HL-60/S4 (cell line): ENCODE results near the gene MLLT3.

Source experiments
- in situ Hi-C: fragments of 300-500 bp; cut with MboI; formaldehyde crosslinking; loops from 2 replicates; pipeline ENCODE4 v1.14.3; 2022; ENCODE audit warnings: low sequenced_read_pairs

The MLLT3 gene

DNA sequence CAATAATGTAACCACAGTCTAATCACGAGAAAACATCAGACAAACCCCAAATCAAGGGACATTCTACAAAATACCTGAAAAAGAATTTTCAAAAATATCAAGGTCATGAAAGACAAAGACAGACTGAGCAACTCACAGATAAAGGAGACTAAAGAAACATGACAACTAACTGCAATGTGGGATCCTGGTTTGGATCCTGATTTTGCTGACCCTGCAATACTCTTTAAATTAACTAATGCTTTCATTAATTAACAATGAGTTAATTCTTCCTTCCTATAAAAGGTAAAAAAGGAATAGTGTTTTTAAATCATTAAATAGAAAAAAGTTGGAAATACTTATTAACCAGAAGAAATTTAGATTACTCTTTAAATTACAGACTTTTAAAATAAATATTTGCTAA is 103.6 kb downstream of the MLLT3 start:
- in situ Hi-C loops: no loop called here

DNA sequence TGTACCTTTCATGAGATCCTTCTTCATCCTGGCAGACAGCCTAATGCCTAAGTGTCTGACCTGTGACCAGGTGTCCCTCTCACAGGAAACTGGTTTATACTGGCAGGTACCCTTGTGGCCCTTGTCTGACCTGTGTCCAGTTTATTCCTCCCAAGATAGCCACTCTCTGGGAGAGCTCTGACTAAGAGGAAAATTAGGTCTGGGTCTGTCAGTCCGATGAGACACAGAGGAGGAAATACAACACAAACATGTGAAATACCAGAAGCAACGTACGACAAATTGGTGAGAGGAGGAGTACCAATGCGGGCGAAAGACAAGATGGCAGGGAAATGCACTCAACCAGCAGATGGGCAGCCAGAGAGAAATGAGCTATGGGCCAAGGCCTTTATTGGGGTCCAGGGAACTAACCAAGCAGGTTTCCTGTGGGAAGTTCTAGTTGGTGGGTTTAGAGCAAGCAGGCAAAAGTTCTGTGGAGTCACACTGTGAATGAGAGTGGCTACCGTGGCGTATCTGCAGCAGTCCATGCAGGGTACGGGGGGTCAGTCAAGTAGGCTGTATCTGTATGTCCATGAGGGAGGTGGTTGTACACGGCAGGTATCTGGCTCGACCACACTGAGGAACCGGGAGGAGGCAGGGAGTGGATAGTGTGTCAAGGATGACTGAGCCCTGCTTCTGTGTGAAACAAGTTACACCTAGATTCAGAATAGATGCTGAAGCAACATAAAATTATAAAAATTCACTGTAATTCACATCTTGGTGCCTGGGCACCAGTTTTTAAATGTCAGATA is 109.0 kb downstream of the MLLT3 start:
- in situ Hi-C loops: no loop called here

DNA sequence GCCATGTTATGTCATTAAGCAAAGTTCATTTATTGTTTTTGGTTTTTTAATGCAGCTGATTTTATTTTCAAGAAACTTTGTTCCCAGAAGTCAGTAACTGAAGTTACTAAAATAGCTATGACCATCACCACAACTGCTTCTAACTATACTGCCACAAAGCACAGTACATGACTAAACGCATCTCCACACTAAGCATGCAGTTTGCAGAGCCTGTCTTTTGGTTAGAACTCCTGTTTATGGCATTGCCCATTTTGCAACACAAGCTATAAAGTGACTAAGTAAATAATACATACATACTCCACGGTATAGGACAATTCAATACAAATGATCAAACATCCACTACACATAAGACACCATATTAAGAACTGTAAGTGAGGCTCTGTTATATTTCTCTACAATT is 109.7 kb downstream of the MLLT3 start:
- in situ Hi-C loops: no loop called here

DNA sequence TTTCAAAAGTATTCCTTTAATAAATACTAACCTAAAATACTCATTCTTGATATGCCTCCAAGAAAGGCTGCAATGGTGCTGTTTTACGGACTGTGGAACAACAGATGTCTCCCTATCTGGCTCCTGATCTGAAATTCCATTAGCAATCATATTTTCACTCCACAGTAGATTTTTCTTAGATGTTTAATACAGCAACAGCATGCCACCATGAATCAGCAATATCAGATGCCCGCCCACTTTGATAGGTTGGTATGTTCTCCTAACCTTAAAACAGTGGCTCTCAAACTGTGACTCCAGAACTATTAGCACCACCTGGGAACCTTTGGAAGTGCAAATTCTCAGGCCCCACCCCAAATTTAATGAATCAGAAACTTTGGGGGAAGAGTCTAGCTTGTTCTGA is 110.2 kb downstream of the MLLT3 start:
- in situ Hi-C loops: no loop called here

DNA sequence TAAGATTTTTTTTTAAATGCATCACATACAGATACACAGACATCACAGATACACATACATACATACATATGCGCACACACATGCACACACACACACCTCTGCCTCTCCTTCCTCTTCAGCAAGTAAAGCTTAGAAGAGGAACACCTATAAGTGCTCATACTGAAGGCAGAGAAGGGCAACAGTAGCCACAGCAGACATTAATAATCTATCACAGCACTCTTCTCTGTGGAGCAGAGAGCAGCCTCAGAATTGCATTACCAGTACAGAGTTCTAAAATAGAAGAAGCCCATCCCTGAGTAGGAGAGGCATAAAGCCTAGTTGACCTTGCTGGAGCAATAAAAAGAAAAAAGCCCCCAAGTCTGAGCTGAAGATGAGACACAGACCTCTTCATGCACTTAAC is 110.6 kb downstream of the MLLT3 start:
- in situ Hi-C loops: no loop called here

DNA sequence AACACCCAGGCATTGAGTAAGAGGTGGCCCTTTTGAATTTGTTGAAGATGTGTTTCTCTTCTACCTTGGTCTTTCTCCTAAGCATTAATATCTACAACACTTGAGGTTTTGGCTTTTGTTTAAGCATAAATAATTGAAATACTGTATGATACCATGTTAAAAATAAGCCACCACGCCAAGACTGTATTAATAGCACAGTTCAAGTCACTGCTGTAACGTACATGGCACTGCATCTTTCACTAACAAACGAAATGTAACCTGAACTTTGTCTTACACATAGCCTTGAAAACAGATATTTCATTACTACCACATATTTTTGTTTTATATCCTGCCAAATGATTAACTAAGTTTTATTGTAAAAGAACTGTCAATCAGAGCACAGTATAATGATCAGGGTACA is 112.8 kb downstream of the MLLT3 start:
- in situ Hi-C loops: no loop called here

DNA sequence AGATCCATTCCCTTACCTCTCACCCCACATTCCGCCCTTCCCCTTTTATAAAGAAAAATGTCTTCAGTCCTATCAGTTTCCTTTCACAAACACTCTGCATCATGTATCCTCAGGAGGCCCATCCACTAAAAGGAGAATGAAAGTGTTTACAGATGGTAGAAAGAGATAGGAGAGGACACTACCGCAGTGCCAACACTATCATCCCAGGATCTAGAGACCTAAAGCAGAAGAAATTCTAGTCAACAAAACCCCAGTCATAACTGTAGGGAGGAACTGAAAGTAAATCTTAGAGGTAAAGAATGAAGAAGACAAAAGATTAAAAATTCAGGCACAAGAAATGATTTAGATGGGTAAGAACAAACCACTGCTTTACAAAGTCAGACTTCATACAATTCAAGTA is 114.1 kb downstream of the MLLT3 start:
- in situ Hi-C loops: no loop called here

DNA sequence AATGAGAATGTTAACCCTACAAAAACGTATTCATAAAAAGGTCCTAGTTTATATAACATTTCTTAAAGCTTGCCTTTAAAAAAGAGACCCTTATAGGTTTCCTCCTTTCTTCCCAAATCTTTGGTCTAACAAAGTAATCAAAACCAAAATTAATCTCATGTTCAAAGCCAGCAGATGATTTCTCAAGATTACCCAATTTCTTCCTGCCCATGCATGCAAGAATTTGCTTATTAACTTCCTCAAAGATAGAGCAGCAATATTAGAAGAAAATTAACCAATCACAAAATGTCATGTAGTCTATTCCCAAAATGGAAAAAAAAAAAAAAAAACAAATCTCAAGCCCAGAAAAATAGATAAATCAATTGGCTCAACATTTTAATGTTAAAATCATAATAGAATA is 114.9 kb downstream of the MLLT3 start:
- in situ Hi-C loops: no loop called here

DNA sequence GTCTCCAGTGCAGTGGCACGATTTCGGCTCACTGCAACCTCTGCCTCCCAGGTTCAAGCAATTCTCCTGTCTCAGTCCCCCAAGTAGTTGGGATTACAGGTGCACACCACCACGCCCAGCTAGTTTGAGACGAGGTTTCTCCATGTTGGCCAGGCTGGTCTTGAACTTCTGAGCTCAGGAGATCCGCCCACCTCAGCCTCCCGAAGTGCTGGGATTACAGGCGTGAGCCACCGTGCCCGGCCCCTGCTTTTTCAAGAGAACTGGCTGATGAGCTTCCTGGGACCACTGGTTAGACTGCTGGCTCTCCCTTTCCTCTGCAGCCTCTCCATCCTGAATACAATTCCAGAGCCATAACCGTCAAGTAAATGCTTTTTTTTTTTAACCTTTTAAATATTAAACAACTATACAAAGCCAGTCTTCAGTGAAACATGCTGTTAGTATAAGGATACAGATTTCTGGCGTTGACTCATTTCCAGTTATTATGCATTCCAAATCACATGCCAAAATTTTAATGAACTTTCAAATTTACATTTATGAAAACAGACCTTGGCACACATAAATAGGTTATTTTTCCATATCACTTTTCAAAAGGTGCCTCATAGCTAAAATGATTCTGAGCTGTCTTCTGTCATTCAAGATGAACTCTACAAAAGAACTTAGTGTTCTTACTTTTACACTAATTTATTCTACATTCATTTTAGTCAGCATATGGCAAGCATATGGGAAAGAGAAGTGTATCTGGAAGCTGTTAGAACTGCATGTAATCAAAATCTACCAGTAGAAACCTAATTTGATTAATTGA is 116.0 kb downstream of the MLLT3 start:
- in situ Hi-C loops: no loop called here

DNA sequence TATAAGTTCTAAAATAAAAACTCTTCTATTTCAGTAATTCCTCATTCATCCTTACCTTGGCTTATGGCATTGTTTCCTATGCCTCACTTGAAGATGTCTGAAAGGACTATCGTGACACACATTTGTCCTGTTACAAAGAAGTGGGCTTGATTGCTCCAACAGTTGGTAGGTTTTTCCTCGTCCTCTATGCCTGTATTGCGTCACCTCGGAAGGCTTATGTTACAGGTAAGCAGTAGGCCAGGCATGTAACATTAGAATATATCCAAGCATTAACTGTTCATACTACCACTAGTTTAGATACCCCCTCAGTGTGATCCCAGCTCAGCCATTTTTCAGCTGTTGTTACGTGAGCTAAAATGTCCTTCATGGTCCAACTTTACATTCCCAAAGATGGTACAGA is 116.7 kb downstream of the MLLT3 start:
- in situ Hi-C loops: no loop called here

DNA sequence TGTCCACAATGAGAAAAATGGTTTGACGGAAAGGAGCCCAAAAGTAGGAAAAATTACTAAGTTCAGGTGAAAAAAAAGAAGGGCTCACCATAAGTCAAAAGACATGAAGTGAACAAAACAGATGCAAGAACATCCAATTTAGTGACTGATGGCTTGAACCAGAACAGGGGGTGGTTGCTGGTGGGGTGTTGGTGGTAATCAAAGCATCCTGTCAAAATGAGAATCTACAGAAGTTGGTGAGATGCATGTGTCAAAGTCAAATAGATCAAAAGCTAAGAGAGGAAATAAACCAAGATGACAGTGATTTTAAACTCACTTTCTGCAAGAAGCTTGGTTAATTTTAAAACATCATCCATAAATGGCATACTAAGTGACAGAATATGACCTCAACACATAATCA is 117.4 kb downstream of the MLLT3 start:
- in situ Hi-C loops: no loop called here

DNA sequence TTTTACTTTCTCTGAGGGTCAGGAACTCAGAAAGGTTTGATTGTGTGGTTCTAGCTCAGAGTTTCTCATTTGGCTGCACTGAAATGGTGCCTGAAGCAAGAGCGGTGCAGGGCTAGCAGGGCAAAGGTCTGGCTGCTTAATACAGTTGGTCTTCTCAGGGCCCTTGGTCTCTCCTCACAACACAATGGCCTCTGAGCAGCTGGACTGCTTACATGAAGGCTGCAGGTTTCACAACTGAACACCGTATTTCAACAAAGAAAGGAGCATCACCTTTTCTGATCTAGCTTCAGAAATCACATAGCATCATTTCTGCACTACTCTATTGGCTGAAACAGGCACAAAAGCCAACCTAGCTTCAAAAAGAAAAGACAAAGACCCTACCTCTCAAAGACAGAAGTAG is 122.2 kb downstream of the MLLT3 start:
- in situ Hi-C loops: no loop called here

DNA sequence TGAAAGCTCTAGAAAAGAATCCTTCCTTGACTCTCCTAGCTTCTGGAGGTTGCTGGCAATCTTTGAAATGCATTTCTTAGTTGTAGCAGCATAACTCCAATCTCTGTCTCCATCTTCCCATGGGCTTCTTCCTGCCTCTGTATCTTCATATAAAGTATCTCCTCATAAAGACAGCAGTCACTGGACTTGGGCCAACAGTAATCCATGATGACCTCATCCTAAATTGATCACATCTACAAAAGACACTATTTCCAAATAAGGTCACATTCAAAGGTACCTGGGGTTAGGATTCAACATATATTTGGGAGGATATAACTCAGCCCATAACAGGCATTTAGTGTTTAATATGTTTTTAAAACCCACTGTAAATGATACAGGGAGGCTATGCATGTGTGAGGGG is 123.3 kb downstream of the MLLT3 start:
- in situ Hi-C loops: no loop called here

DNA sequence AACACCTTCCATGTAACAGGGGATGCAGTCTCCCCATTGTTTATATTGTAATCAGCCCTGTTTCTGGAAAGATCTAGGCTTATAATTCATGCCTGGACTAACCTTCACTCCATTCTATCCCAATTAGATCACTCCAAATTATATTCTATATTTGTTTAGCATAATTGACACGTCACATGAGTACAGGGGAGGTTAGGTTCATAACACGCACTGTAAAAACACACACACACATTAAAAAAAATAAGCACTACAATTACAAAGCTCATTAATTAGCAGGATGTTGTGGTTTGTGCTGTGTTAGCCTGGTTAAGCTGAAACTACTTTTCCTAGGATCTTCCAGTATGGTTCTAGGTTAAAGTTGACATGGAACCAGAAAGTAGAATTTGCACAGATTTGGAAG is 126.0 kb downstream of the MLLT3 start:
- in situ Hi-C loops: no loop called here

DNA sequence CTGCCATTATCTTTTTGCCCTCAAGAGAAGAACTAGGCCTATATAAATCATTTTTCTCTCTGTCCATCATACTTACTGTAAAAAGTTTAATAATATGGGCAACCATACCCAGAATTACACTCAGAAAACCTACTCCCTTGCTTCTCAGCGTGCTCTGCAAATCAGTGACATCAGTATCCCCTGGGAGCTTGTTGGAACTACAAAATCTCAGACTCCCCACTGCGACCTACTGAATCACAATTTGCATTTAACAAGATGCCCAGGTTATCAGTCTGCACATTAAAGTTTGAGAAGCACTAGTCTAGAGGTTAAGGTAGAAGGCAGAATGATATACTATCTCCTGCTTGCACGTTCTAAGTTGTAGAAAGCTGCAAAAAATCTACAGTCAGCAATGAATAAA is 127.2 kb downstream of the MLLT3 start:
- in situ Hi-C loops: no loop called here

DNA sequence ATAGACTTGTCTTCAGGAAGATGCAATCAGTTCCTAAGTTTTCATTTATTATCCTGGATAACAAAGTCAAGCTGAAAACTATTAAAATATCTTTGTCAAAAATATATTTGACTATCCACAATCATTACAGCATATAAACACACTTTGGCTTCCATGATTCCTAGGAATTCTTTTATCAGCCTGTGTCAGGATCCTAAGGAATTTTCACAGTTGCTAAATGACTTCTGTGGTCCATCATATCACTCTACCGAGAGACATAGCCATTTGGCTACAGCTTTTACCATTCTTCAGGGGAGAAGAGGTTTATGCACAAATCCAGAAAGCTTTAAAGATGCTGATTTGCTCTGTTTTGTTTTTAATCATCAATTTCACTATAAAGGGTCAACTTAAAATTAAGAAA is 128.3 kb downstream of the MLLT3 start:
- in situ Hi-C loops: no loop called here

DNA sequence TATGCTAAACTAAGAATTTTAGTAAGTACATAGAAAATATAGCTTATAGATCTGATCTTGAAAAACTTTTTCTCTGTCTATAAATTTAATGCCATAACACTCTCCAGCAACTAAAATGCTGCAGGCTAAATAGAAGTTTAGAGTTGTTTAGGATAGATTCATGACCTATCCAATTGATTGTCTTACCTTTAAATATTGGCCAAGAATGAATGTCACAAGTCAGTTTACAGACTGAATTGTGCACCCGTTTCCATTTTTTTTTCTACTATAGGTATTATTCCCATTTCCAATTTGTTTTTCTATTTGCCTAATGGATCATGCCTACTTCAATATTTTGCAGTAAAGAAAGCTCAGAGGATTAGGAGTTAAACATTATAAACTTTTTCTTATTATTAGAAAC is 129.5 kb downstream of the MLLT3 start:
- in situ Hi-C loops: no loop called here

DNA sequence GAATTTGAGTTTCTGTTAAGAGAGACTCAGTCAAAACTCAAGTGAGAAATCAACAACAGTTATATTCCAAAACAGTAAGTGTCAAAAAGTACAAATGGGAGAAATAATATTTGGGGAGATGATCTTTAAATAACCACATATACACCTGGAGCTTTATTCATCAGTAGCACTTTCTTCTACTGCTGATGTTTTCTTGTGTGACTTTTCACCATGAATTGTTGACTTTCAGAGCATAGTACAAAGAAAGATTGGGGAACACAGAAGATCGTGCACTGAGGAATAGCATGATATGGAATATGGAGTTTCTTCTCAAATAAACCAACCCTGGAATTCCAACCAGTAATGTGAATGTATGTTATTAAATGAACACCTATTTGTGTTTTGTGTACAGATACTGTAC is 130.7 kb downstream of the MLLT3 start:
- in situ Hi-C loops: no loop called here

DNA sequence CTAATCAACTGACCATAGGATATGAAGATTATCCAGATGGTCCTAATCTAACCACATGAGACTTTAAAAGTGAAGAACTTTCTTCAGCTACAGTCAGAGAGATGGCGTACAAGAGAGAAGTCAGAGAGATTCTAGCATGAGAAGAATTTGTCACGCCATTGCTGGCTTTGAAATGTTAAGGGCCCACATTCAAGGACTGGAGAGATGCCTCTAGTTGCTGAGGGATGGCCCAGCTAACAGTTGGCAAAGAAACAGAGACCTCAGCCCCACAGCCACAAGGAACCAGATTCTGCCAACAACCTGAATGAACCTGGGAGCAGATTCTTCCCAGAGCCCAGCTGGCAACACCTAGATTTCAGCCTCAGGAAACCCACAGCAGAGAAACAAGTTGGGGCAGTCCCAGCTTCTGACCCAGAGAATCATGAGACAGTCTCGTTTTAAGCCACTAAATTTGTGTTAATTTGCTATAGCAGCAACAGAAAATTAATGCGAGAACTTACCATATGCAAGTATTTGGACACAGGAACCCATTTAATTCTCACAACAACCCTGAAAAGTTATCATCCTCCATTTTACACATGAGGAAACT is 132.0 kb downstream of the MLLT3 start:
- in situ Hi-C loops: no loop called here

DNA sequence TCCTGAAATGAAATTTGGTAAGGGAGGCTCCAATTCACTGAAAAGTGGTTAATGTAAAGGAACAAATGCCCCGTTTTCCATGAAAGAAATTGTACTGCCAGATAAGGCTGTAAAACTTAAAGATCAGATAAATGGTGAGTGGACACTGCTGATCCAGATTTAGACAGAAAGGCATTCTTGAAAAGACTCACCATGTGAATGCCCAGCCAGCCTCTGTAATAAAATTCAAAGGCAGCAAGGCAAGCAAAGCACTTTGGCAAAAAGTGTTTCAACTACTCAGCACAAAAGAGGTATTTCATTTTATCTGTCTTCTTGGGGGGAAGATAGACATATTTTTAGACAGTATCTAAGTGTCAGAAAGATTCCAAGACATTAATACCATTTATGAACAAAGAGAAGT is 133.6 kb downstream of the MLLT3 start:
- in situ Hi-C loops: no loop called here

DNA sequence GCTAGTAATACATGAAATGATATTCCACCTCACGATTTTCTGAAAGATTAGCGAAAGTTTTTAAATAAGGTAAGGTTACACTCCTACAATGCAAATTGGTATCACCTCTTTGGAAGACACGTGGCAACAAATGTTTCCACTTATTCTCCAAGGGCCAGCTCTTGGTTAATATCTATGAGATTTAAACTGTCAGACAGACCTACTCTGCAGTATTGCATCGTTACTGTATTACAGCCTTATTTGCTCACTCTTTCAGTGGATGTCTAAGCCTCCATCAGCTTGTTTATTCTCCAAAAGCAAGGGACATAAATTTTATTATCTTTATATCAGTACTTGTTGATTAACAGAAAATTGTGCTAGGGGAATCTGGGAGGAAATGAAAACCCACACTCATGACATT is 135.7 kb downstream of the MLLT3 start:
- in situ Hi-C loops: no loop called here

DNA sequence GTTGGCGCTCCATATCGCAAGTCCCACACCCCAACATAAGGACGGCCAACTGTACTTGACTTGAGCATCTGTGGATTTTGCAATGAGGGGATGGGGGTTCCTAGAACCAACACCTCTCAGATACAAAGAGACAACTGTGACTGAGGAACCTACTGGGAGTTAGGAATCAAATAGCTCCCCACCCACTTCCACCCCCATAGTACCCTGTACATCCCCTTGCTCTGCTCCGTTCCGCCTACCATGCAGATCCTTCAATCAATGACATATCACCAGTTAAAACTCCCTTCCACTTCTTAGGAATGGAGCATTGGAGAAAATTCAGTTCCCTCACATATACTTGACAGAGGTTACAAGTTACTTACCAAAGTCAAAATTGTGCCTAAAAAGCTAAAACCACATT is 140.9 kb downstream of the MLLT3 start:
- in situ Hi-C loops: no loop called here
